ENCODE data around the gene SLC45A1. TPM values are rescaled to one million over a fixed set of nuclear protein-coding genes. Genes with fewer than 3 reads are reported as not detected.
A peak's percentile ranks its signal among the peaks of the same experiment; 100 is the strongest.

The SLC45A1 gene
- total RNA-seq, 2 donors from 2014 or later, result 1.0 to 3.0 TPM

GRCh38 chr1:8354038-8354437, 36.1 kb downstream of the SLC45A1 start:
- H3K9me3 ChIP-seq, result no peaks in the 10 kb centered on the region
- no peak for TF ChIP-seq CTCF (IDR thresholded peaks at IDR 0.05)
- no peak overlapping the region for H3K4me3 ChIP-seq
- peak overlapping the region; percentile 78 for H3K27ac ChIP-seq
- no peaks in the 10 kb centered on the region for H3K27me3 ChIP-seq
- peaks cover 56% of the 10 kb centered on the region for H3K36me3 ChIP-seq
- peaks cover 2 to 76% of the 10 kb centered on the region in 2 donors for H3K4me1 ChIP-seq
- no peak for DNase-seq (ENCODE audit: low spot score)

GRCh38 chr1:8355439-8356255, 37.7 kb downstream of the SLC45A1 start:
- no peak for DNase-seq (ENCODE audit: low spot score)
- Histone ChIP-seq H3K36me3 (peaks cover 73% of the 10 kb centered on the region), H3K4me1 (peaks cover 2 to 63% of the 10 kb centered on the region in 2 donors), H3K27me3 (no peaks in the 10 kb centered on the region), H3K9me3 (no peaks in the 10 kb centered on the region), H3K4me3 (no peak overlapping the region), H3K27ac (peak overlapping the region; percentile 56 to 69)
- peak in 1 of 2 donors; percentile 27 for TF ChIP-seq CTCF (IDR thresholded peaks at IDR 0.05)

- no peaks in the 10 kb centered on the region for H3K27me3 ChIP-seq
- H3K36me3 ChIP-seq, result peaks cover 81% of the 10 kb centered on the region
- peaks cover 2 to 61% of the 10 kb centered on the region in 2 donors for H3K4me1 ChIP-seq
- no peak for TF ChIP-seq CTCF (IDR thresholded peaks at IDR 0.05)
- peak overlapping the region; percentile 56 to 69 for H3K27ac ChIP-seq
- DNase-seq (ENCODE audit: low spot score), result no peak
- H3K9me3 ChIP-seq, result no peaks in the 10 kb centered on the region
- H3K4me3 ChIP-seq, result no peak overlapping the region
Observed at GRCh38 chr1:8356256-8357209, 38.6 kb downstream of the SLC45A1 start.

- H3K4me3 ChIP-seq, result no peak overlapping the region
- H3K4me1 ChIP-seq, result peaks cover 2 to 54% of the 10 kb centered on the region in 2 donors
- peaks cover 91% of the 10 kb centered on the region for H3K36me3 ChIP-seq
- H3K9me3 ChIP-seq, result no peaks in the 10 kb centered on the region
- no peak for DNase-seq (ENCODE audit: low spot score)
- no peaks in the 10 kb centered on the region for H3K27me3 ChIP-seq
- TF ChIP-seq CTCF (IDR thresholded peaks at IDR 0.05), result no peak
- H3K27ac ChIP-seq, result peak overlapping the region; percentile 56 to 69
Observed at GRCh38 chr1:8357329-8358101, 39.6 kb downstream of the SLC45A1 start.

- no peak overlapping the region for H3K4me3 ChIP-seq
- H3K4me1 ChIP-seq, result peaks cover 2 to 54% of the 10 kb centered on the region in 2 donors
- TF ChIP-seq CTCF (IDR thresholded peaks at IDR 0.05), result no peak
- H3K27ac ChIP-seq, result peak overlapping the region; percentile 56 to 69
- H3K27me3 ChIP-seq, result no peaks in the 10 kb centered on the region
- DNase-seq (ENCODE audit: low spot score), result no peak
- no peaks in the 10 kb centered on the region for H3K9me3 ChIP-seq
- peaks cover 100% of the 10 kb centered on the region for H3K36me3 ChIP-seq
Observed at GRCh38 chr1:8358241-8358896, 40.5 kb downstream of the SLC45A1 start.

Data from right atrium auricular region (tissue), 2 donors.